Liver (tissue), 3 donors: ENCODE data around the gene DOCK11.

Source experiments
- ATF3 ChIP-seq: IDR thresholded peaks from 2 replicates; pipeline ENCODE4 v1.6.1; 2016; ENCODE audit warnings: antibody characterized with exemption
- CTCF ChIP-seq: fragments of 150-350 bp; IDR thresholded peaks from 2 replicates; pipeline ENCODE4 v1.5.1; 2017; ENCODE audit warnings: improper control_type of control experiment, low read depth, low read length; ENCODE audit not compliant: missing input control
- EGR1 ChIP-seq, 2 donors: IDR thresholded peaks; 2 replicates each; pipeline ENCODE4 v1.6.1; 2016 to 2018; ENCODE audit warnings: antibody characterized with exemption in 2 of 2, low read depth in 2 of 2
- FOXA1 ChIP-seq: IDR thresholded peaks from 2 replicates; pipeline ENCODE4 v1.6.1; 2016; ENCODE audit warnings: antibody characterized with exemption
- GABPA ChIP-seq, 2 donors: IDR thresholded peaks in 1 of 2; conservative IDR thresholded peaks in 1 of 2; 2 replicates each; pipeline ENCODE4 v1.6.1; 2016; ENCODE audit warnings: antibody characterized with exemption in 2 of 2, mild to moderate bottlenecking in 1 of 2, moderate library complexity in 1 of 2
- HNF4G ChIP-seq: IDR thresholded peaks from 2 replicates; pipeline ENCODE4 v1.6.1; 2016; ENCODE audit warnings: antibody characterized with exemption
- JUND ChIP-seq, 2 donors: IDR thresholded peaks; 2 replicates each; pipeline ENCODE4 v1.6.1; 2016; ENCODE audit warnings: antibody characterized with exemption in 2 of 2
- RAD21 ChIP-seq, 2 donors: IDR thresholded peaks; 2 replicates each; pipeline ENCODE4 v1.6.1; 2016; ENCODE audit warnings: antibody characterized with exemption in 2 of 2, mild to moderate bottlenecking in 2 of 2
- RXRA ChIP-seq, 2 donors: IDR thresholded peaks; 2 replicates each; pipeline ENCODE4 v1.6.1; 2017 to 2018; ENCODE audit warnings: antibody characterized with exemption in 2 of 2, mild to moderate bottlenecking in 1 of 2
- SP1 ChIP-seq: IDR thresholded peaks from 2 replicates; pipeline ENCODE4 v1.6.1; 2018; ENCODE audit warnings: antibody characterized with exemption, mild to moderate bottlenecking
- TAF1 ChIP-seq: conservative IDR thresholded peaks from 2 replicates; pipeline ENCODE4 v1.6.1; 2016; ENCODE audit warnings: antibody characterized with exemption, mild to moderate bottlenecking
- YY1 ChIP-seq: IDR thresholded peaks from 2 replicates; pipeline ENCODE4 v1.6.1; 2016; ENCODE audit warnings: antibody characterized with exemption, mild to moderate bottlenecking
- TF ChIP-seq, protein P1 (sequence below): IDR thresholded peaks from 2 replicates; pipeline ENCODE4 v1.6.1; 2016; ENCODE audit warnings: antibody characterized with exemption, mild to moderate bottlenecking
- TF ChIP-seq, protein P2 (sequence below): IDR thresholded peaks from 2 replicates; pipeline ENCODE4 v1.6.1; 2016; ENCODE audit warnings: antibody characterized with exemption
- donor health status: healthy.
- donor health status: healthy.

DNA sequence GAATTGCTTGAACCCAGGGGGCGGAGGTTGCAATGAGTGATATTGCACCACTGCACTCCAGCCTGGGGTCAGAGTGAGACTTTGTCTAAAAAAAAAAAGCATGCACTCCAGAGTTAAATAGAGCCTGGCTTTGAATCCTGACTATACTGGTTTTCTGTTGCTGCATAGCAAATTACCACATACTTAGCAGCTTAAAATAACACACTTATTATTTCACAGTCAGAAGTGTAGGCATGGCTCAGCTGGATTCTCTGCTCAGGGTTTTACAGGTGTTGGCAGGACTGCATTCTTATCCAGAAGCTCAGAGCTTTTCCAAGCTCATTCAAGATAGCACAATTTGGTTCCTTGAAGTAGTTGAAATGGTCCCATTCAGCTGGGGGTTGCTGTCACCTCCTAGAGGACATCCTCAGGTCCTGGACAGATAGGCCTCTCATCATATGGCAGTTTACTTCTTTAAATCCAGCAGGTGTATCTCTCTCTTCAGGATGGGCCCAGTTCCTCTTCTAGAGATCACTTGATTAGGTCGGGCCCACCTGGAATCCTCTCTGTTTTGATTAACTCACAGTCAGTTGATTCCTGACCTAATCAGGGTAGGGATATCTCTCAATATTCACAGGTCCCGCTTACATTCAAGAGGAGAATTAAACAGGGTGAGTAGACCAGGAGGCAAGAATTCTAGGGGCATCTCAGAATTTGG is 26.8 kb downstream of the DOCK11 start:
- TF ChIP-seq HNF4G (no peak), CTCF (no peak), TAF1 (no peak), RAD21 (IDR thresholded peaks at IDR 0.05) (no peak), EGR1 (IDR thresholded peaks at IDR 0.05; ENCODE audit: low read depth in 2 of 2) (no peak), ATF3 (no peak), JUND (IDR thresholded peaks at IDR 0.05) (no peak), GABPA (IDR thresholded peaks at IDR 0.05 in 1 of 2, conservative IDR thresholded peaks at IDR 0.05 in 1 of 2) (no peak), YY1 (no peak), SP1 (no peak), FOXA1 (no peak), RXRA (IDR thresholded peaks at IDR 0.05) (no peak)
- TF ChIP-seq, protein P1, sequence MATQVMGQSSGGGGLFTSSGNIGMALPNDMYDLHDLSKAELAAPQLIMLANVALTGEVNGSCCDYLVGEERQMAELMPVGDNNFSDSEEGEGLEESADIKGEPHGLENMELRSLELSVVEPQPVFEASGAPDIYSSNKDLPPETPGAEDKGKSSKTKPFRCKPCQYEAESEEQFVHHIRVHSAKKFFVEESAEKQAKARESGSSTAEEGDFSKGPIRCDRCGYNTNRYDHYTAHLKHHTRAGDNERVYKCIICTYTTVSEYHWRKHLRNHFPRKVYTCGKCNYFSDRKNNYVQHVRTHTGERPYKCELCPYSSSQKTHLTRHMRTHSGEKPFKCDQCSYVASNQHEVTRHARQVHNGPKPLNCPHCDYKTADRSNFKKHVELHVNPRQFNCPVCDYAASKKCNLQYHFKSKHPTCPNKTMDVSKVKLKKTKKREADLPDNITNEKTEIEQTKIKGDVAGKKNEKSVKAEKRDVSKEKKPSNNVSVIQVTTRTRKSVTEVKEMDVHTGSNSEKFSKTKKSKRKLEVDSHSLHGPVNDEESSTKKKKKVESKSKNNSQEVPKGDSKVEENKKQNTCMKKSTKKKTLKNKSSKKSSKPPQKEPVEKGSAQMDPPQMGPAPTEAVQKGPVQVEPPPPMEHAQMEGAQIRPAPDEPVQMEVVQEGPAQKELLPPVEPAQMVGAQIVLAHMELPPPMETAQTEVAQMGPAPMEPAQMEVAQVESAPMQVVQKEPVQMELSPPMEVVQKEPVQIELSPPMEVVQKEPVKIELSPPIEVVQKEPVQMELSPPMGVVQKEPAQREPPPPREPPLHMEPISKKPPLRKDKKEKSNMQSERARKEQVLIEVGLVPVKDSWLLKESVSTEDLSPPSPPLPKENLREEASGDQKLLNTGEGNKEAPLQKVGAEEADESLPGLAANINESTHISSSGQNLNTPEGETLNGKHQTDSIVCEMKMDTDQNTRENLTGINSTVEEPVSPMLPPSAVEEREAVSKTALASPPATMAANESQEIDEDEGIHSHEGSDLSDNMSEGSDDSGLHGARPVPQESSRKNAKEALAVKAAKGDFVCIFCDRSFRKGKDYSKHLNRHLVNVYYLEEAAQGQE = no peak
- TF ChIP-seq, protein P2, sequence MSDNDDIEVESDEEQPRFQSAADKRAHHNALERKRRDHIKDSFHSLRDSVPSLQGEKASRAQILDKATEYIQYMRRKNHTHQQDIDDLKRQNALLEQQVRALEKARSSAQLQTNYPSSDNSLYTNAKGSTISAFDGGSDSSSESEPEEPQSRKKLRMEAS = no peak
